Muscle of arm (tissue), 14 donors: ENCODE results near the gene RPL6. TPM values are rescaled to one million over a fixed set of nuclear protein-coding genes. Genes with fewer than 3 reads are reported as not detected.
A peak's percentile ranks its signal among the peaks of the same experiment; 100 is the strongest.
"Not testable (repeated sequence)": the region's sequence is repeated elsewhere in the genome, so short reads cannot be mapped to it uniquely, and the experiment has no call there.

ENCODE experiments used
- DNase-seq: peaks from one replicate; pipeline ENCODE4 v3.0.0-alpha.2; 2013
- long read RNA-seq, 11 donors: transcript quantifications; one replicate each; lab custom pipeline, GENCODE V29; 2026
- polyA plus RNA-seq, 12 donors: library from polyadenylated mRNA; unstranded; fragments of 120-200 nt; gene quantifications; one replicate each; pipeline ENCODE4 v1.2.1, GENCODE V29; 2013; ENCODE audit not compliant: insufficient read length in 12 of 12

Gene RPL6
- 1,000 to 10,000 TPM in 11 of 12 donors, not detected in 1; 2,055 to 3,419 (median 3,197) TPM for polyA plus RNA-seq
- long read RNA-seq, donor 1, transcript RPL6-204 (2 exons, 612 nt) = minor isoform, 30 of 1,323 reads
- long read RNA-seq, donor 1, transcript RPL6-201 (7 exons, 947 nt) = major isoform, 426 of 1,323 reads
- long read RNA-seq, donor 1, transcript RPL6-205 (3 exons, 583 nt) = minor isoform, 19 of 1,323 reads
- long read RNA-seq, donor 1, transcript RPL6-202 (7 exons, 1,074 nt) = minor isoform, 12 of 1,323 reads
- long read RNA-seq, donor 1, partial matches to known transcripts = 772 of 1,323 reads
- long read RNA-seq, donor 1, other reads (novel, unspliced or antisense) = 58 of 1,323 reads
- long read RNA-seq, donor 2, transcript RPL6-202 (7 exons, 1,074 nt) = minor isoform, 7 of 1,919 reads
- long read RNA-seq, donor 2, transcript RPL6-201 (7 exons, 947 nt) = major isoform, 769 of 1,919 reads
- long read RNA-seq, donor 2, transcript RPL6-204 (2 exons, 612 nt) = minor isoform, 44 of 1,919 reads
- long read RNA-seq, donor 2, transcript RPL6-205 (3 exons, 583 nt) = minor isoform, 37 of 1,919 reads
- long read RNA-seq, donor 2, partial matches to known transcripts = 973 of 1,919 reads
- long read RNA-seq, donor 2, other reads (novel, unspliced or antisense) = 86 of 1,919 reads
- long read RNA-seq, donor 3, transcript RPL6-201 (7 exons, 947 nt) = major isoform, 267 of 832 reads
- long read RNA-seq, donor 3, transcript RPL6-205 (3 exons, 583 nt) = minor isoform, 12 of 832 reads
- long read RNA-seq, donor 3, transcript RPL6-204 (2 exons, 612 nt) = minor isoform, 15 of 832 reads
- long read RNA-seq, donor 3, partial matches to known transcripts = 511 of 832 reads
- long read RNA-seq, donor 3, other reads (novel, unspliced or antisense) = 25 of 832 reads
- long read RNA-seq, donor 4, transcript RPL6-205 (3 exons, 583 nt) = minor isoform, 17 of 723 reads
- long read RNA-seq, donor 4, transcript RPL6-201 (7 exons, 947 nt) = major isoform, 227 of 723 reads
- long read RNA-seq, donor 4, transcript RPL6-204 (2 exons, 612 nt) = minor isoform, 23 of 723 reads
- long read RNA-seq, donor 4, partial matches to known transcripts = 441 of 723 reads
- long read RNA-seq, donor 4, other reads (novel, unspliced or antisense) = 9 of 723 reads
- long read RNA-seq, donor 5 = 0 reads
- long read RNA-seq, donor 6, transcript RPL6-205 (3 exons, 583 nt) = minor isoform, 8 of 1,075 reads
- long read RNA-seq, donor 6, transcript RPL6-204 (2 exons, 612 nt) = minor isoform, 16 of 1,075 reads
- long read RNA-seq, donor 6, transcript RPL6-201 (7 exons, 947 nt) = major isoform, 402 of 1,075 reads
- long read RNA-seq, donor 6, partial matches to known transcripts = 596 of 1,075 reads
- long read RNA-seq, donor 6, other reads (novel, unspliced or antisense) = 47 of 1,075 reads
- long read RNA-seq, donor 7, transcript RPL6-201 (7 exons, 947 nt) = major isoform, 332 of 734 reads
- long read RNA-seq, donor 7, transcript RPL6-205 (3 exons, 583 nt) = minor isoform, 10 of 734 reads
- long read RNA-seq, donor 7, transcript RPL6-204 (2 exons, 612 nt) = minor isoform, 12 of 734 reads
- long read RNA-seq, donor 7, partial matches to known transcripts = 327 of 734 reads
- long read RNA-seq, donor 7, other reads (novel, unspliced or antisense) = 48 of 734 reads
- long read RNA-seq, donor 8, transcript RPL6-201 (7 exons, 947 nt) = major isoform, 763 of 1,720 reads
- long read RNA-seq, donor 8, transcript RPL6-205 (3 exons, 583 nt) = minor isoform, 22 of 1,720 reads
- long read RNA-seq, donor 8, transcript RPL6-202 (7 exons, 1,074 nt) = minor isoform, 5 of 1,720 reads
- long read RNA-seq, donor 8, transcript RPL6-204 (2 exons, 612 nt) = minor isoform, 8 of 1,720 reads
- long read RNA-seq, donor 8, partial matches to known transcripts = 821 of 1,720 reads
- long read RNA-seq, donor 8, other reads (novel, unspliced or antisense) = 96 of 1,720 reads
- long read RNA-seq, donor 9, transcript RPL6-201 (7 exons, 947 nt) = major isoform, 374 of 1,011 reads
- long read RNA-seq, donor 9, transcript RPL6-204 (2 exons, 612 nt) = minor isoform, 10 of 1,011 reads
- long read RNA-seq, donor 9, transcript RPL6-205 (3 exons, 583 nt) = minor isoform, 22 of 1,011 reads
- long read RNA-seq, donor 9, partial matches to known transcripts = 566 of 1,011 reads
- long read RNA-seq, donor 9, other reads (novel, unspliced or antisense) = 35 of 1,011 reads
- long read RNA-seq, donor 10, transcript RPL6-204 (2 exons, 612 nt) = minor isoform, 10 of 1,180 reads
- long read RNA-seq, donor 10, transcript RPL6-201 (7 exons, 947 nt) = major isoform, 579 of 1,180 reads
- long read RNA-seq, donor 10, transcript RPL6-205 (3 exons, 583 nt) = minor isoform, 36 of 1,180 reads
- long read RNA-seq, donor 10, transcript RPL6-202 (7 exons, 1,074 nt) = minor isoform, 8 of 1,180 reads
- long read RNA-seq, donor 10, partial matches to known transcripts = 503 of 1,180 reads
- long read RNA-seq, donor 10, other reads (novel, unspliced or antisense) = 42 of 1,180 reads
- long read RNA-seq, donor 11, transcript RPL6-204 (2 exons, 612 nt) = minor isoform, 29 of 1,692 reads
- long read RNA-seq, donor 11, transcript RPL6-202 (7 exons, 1,074 nt) = minor isoform, 7 of 1,692 reads
- long read RNA-seq, donor 11, transcript RPL6-205 (3 exons, 583 nt) = minor isoform, 38 of 1,692 reads
- long read RNA-seq, donor 11, transcript RPL6-201 (7 exons, 947 nt) = major isoform, 714 of 1,692 reads
- long read RNA-seq, donor 11, partial matches to known transcripts = 829 of 1,692 reads
- long read RNA-seq, donor 11, other reads (novel, unspliced or antisense) = 74 of 1,692 reads

DNA sequence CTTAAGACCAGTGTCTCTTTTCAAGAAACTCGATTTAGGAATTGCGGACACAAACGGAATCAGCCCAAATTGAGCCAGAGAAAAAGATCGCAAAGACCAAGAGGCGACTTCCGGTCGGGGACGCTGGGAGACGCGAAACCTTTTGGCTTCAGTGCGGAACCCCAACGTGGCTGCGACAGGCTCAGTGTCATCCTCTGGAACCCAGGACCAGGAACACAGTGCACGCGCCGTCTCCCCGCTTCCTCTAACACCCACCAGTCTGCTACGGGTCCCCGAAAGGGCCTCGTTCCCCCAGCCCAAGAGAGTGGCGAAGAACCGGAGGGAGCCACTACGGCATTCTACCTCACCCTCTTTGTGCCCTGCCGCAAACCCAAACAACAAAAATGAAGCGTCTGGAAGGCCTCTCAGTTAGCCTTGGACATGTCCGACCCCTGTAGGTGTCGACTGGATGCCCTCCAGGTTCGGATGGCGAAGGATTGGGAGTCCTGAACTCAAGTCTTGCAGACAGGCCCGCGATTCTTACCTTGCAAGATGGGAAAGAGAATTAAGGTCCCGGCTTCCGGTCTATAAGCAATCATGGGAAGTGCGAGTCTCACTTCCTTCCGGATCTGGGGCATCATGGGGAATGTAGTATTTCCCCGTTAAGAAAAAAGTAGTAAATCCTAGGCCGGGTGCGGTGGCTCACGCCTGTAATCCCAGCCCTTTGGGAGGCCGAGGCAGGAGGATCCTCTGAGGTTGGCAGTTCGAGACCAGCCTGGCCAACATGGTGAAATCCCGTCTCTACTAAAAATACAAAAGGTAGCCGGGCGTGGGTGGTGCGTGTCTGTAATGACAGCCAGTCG, at the start of gene RPL6:
Gene RPL6, minus strand, starts transcription at position 542 of the 842 bp plus-strand sequence. CDS start 949 bp downstream, outside the sequence.
- peak; percentile 92 for DNase-seq

DNA sequence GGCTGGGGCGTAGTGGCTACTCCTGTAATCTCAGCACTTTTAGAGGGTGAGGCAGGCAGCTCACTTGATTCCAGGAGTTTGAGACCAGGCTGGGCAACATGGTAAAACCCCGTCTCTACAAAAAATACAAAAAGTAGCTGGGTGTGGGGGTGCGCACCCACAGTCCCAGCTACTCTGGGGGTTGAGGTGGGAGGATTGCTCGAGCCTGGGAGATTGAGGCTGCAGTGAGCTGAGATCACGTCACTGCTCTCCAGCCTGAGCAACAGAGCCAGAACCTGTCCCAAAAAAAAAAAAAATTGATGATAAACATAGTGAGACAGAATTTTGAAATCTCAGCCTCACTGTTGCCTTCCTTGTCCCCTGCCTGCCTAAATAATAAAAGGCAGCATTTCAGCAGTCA, 49.3 kb upstream of the RPL6 start:
- DNase-seq = no peak

GRCh38 chr12:112458330-112458729, 48.9 kb upstream of the RPL6 start:
- no peak for DNase-seq

DNA sequence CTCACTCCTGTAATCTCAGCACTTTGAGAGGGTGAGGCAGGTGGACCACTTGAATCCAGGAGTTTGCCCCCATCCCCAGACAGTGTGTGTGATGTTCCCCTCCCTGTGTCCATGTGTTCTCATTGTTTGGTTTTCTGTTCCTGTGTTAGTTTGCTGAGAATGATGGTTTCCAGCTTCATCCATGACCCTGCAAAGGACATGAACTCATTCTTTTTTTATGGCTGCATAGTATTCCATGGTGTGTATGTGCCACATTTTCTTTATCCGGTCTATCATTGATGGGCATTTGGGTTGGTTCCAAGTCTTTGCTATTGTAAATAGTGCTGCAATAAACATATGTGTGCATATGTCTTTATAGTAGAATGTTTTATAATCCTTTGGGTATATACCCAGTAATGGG, 47.7 kb upstream of the RPL6 start:
- not testable (repeated sequence) for DNase-seq

DNA sequence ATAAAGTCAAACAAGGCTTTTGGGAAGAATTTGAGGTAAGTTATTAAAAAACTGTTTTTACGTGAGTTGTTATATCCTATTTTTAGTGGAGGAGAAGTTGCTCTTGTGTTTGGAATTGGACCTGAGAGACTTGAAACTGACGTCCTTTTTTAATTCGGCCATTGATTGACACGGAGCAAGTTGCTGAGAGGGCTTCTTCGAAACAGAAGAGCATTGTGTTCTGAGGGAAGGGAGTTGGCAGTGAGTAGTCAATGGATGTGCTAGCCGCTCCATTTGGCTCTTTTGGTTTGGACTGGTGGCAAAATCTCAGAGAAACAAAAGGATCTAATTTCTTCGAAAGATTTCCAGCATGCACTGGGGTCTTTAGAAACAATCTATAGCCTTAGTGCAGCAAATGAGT, 46.6 kb upstream of the RPL6 start:
- no peak for DNase-seq

DNA sequence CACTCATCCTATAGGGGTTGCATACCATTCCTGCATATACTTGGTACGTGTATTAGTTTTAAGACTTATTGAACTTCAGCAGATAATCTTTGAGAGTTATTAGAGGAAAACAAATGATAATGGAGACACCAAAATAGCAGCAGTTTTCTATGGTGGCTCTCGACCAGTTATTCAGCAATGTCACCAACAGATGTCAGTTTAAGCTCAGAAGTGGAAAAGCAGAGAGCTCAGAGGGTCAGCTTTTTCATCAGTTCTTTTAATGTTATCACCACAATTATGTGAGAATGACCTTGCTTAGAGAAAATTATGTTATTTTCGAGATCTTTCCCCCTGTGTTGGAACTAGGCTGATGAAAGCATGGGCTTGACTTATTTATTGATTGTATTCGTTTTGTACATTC, 41.3 kb upstream of the RPL6 start:
- DNase-seq = no peak

DNA sequence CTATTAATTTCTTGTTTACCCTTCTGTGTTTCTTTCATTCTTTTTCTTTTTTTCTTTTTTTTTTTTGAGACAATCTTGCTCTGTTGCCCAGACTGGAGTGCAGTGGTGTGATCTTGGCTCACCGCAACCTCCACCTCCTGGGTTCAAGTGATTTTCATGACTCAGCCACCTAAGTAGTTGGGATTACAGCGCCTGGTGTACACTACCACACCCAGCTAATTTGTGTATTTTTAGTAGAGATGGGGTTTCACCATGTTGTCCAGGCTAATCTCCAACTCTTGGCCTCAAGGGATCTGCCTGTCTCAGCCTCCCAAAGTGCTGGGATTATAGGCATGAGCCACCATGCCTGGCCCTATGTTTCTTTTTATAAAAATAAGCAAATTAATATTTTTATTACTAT, 38.8 kb upstream of the RPL6 start:
- DNase-seq = not testable (repeated sequence)

GRCh38 chr12:112447106-112447505, 37.7 kb upstream of the RPL6 start:
- no peak for DNase-seq

- no peak for DNase-seq
Measured at GRCh38 chr12:112446008-112446725, 36.8 kb upstream of the RPL6 start.

DNA sequence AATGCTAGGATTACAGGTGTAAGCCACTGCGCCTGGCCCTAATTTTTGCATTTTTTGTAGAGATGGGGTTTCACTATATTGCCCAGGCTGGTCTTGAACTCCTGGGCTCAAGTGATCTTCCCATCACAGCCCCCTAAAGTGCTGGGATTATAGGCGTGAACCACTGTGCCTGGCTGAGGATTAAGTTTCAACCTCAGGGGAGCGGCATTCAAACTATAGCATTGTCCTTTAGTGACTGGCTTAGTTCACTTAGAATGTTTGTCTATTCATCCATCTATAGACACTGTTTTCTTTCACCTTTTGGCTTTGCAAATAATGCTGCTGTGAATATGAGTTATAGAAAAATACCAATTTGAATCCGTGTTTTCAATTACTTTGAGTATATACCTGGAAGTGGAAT, 34.5 kb upstream of the RPL6 start:
- DNase-seq = no peak

DNA sequence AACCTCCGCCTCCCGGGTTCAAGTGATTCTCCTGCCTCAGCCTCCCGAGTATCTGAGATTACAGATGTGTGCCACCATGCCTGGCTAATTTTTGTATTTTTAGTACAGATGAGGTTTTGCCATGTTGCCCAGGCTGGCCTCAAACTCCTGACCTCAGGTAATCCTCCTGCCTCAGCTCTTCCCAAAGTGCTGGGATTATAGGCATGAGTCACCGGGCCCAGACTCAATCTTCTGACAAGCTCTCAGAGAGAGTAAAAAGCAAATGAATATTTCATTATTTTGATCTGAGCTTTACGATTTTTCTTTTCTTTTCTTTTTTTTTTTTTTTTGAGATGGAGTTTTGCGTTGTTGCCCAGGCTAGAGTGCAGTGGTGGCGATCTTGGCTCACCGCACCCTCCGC, 31.2 kb upstream of the RPL6 start:
- not testable (repeated sequence) for DNase-seq

DNA sequence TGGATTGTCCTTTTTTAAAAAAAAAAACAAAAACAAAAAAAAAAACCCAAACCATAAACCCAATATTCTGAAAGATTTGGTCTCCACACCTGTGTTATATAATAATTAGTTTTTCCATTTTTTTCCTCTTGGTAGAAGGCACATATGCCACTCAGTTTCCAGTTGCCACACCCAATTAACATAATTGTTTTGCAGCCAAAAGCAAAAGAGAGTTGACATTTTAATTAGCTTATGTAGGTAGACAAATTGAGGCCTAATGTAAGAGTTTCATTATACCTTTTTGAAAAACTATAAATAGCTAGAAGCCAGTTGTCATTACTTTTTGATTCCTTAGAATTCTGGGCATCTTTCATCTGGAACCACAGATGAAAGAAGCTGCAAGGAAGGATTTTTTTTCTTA, 30.4 kb upstream of the RPL6 start:
- no peak for DNase-seq

- DNase-seq = not testable (repeated sequence)
Measured at GRCh38 chr12:112438645-112439044, 29.2 kb upstream of the RPL6 start.

DNA sequence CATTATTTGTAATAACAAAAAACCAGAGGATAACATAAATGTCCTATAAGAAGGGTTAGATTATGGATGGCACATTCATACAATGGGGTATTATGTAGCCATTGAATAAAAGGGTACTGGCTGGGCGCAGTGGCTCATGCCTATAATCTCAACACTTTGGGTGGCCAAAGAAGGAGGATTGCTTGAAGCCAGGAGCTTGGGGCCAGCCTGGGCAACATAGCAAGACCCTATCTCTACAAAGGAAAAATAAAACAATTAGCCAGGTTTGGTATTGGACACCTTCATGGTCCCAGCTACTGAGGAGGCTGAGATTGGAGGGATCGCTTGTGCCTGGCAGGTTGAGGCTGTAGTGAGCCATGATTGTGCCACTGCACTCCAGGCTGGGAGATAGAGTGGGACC, 24.1 kb upstream of the RPL6 start:
- DNase-seq = no peak

DNA sequence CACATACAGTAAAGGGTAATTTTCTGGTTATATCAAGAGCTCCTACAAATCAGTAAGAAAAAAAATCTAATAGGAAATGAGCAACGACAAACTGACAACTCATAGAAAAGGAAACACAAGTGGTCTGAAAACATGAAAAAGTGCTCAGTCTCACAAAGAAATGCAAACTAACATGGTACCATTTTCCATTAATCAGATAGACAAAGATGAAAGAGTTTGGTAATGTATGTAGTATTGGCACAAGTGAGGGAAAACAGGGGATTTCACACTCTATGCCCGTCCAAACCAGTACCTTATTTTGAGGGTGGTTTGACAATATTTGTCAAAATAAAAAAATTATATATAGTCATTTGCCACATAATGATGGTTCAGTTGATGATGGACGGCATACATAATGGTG, 22.6 kb upstream of the RPL6 start:
- no peak for DNase-seq

DNA sequence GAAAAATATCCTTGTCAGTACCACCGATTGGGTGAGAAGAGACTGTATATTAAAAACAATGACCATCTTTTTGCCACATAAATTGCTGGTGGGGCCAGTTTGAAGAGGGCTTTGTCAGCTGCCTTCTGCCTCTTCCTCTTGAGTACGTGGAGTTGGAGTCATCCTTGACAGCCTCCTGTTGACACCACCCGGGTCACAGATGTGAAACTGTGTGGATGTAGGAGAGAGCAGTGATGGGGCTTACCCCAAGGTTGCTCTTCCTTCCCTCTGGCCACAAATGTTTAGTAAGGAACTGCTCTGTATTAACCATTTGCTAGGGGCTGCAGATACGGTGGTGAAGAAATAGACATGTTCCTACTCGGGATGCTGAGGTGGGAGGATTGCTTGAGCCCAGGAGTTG, 21.5 kb upstream of the RPL6 start:
- no peak for DNase-seq

DNA sequence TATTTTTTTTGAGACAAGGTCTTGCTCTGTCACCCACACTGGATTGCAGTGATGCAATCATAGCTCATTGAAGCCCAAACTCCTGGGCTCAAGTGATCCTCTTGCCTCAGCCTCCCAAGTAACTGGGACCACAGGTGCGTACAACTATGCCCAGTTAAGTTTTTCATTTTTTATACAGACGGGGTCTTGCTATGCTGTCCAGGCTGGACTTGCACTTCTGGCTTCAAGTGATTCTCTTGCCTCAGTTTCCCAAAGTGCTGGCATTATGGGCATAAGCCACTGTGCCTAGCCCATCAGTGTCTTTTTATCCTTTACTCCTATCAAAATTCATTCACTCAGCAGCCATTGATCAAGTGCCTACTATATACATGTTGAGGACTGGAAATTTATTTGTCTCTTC, 18.4 kb upstream of the RPL6 start:
- no peak for DNase-seq
